ENCODE data around the gene HNRNPA3. TPM values are rescaled to one million over a fixed set of nuclear protein-coding genes. Genes with fewer than 3 reads are reported as not detected.

The HNRNPA3 gene
- total and polyA plus RNA-seq, 2 of the 13 experiments (the other 11 are each of a cell fraction or from before 2014, with no cell fraction given) = 73.3 to 97.7 TPM

DNA sequence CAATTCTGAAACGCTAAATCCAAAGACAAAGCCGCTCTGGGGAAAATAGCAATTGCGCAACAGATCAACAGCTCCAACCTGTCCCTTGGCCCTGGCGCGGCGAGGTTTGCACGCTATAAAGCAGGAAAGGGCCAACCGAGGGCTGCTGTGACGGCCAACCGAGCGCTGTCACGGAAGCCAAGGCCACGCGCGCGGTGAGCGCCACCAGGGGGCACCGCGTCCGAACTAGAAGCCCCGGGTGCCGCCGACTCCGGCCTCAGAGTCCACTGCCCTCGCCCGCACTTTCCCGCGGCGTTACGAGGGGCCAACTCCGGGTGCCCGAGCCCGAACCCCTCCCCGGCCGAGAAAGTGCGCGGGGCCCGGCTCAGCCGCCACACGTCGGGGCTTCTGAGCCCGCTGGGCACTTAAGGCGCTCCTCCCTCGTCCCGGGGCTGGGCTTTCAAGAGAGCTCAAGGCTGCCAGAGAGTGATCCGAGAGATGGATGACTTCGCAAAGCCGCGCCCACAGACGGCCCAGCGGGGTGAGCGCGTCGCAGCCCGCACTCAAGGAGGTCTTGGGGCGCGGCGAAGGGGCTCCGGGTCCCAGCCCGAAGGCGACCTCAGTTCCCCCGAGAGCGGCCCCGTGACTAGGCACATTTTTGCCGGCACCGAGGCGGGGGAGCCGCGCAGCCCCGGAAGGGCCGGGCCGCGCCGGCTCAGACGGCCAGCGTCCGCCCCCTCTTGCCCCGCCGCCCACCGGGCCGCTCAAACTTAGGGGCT, 51.0 kb downstream of the HNRNPA3 start (continued):
- TF ChIP-seq TCF7L2 (IDR thresholded peaks at IDR 0.05; ENCODE audit: low read depth, low read length) = no peak
- TF ChIP-seq SRF (IDR thresholded peaks at IDR 0.05; ENCODE audit: low read depth, low read length) = no peak
- TF ChIP-seq, protein P1, sequence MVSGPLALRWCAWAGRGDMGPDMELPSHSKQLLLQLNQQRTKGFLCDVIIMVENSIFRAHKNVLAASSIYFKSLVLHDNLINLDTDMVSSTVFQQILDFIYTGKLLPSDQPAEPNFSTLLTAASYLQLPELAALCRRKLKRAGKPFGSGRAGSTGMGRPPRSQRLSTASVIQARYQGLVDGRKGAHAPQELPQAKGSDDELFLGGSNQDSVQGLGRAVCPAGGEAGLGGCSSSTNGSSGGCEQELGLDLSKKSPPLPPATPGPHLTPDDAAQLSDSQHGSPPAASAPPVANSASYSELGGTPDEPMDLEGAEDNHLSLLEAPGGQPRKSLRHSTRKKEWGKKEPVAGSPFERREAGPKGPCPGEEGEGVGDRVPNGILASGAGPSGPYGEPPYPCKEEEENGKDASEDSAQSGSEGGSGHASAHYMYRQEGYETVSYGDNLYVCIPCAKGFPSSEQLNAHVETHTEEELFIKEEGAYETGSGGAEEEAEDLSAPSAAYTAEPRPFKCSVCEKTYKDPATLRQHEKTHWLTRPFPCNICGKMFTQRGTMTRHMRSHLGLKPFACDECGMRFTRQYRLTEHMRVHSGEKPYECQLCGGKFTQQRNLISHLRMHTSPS (CRISPR knock-in tag; IDR thresholded peaks at IDR 0.05; ENCODE audit: low read depth) = peak; percentile 90
- TF ChIP-seq, protein P2, sequence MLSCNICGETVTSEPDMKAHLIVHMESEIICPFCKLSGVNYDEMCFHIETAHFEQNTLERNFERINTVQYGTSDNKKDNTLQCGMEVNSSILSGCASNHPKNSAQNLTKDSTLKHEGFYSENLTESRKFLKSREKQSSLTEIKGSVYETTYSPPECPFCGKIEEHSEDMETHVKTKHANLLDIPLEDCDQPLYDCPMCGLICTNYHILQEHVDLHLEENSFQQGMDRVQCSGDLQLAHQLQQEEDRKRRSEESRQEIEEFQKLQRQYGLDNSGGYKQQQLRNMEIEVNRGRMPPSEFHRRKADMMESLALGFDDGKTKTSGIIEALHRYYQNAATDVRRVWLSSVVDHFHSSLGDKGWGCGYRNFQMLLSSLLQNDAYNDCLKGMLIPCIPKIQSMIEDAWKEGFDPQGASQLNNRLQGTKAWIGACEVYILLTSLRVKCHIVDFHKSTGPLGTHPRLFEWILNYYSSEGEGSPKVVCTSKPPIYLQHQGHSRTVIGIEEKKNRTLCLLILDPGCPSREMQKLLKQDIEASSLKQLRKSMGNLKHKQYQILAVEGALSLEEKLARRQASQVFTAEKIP (CRISPR knock-in tag; IDR thresholded peaks at IDR 0.05; ENCODE audit: borderline replicate concordance) = 0 out of 2 replicates have a peak, but pooled peaks have one; percentile 84
- TF ChIP-seq SRSF1 (optimal IDR thresholded peaks at IDR 0.05; ENCODE audit: low read depth, low read length) = peak; percentile 89
- TF ChIP-seq ATAD3A (CRISPR knock-in tag; IDR thresholded peaks at IDR 0.05) = 0 out of 2 replicates have a peak, but pooled peaks have one; percentile 68
- TF ChIP-seq, protein P3, sequence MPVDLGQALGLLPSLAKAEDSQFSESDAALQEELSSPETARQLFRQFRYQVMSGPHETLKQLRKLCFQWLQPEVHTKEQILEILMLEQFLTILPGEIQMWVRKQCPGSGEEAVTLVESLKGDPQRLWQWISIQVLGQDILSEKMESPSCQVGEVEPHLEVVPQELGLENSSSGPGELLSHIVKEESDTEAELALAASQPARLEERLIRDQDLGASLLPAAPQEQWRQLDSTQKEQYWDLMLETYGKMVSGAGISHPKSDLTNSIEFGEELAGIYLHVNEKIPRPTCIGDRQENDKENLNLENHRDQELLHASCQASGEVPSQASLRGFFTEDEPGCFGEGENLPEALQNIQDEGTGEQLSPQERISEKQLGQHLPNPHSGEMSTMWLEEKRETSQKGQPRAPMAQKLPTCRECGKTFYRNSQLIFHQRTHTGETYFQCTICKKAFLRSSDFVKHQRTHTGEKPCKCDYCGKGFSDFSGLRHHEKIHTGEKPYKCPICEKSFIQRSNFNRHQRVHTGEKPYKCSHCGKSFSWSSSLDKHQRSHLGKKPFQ (CRISPR knock-in tag; IDR thresholded peaks at IDR 0.05; ENCODE audit: insufficient replicate concordance) = peak; percentile 68
- peak; percentile 89 for TF ChIP-seq RFXANK (CRISPR knock-in tag; IDR thresholded peaks at IDR 0.05)
- peak; percentile 50; the same call in 1 of the 2 replicates for TF ChIP-seq ZSCAN9 (CRISPR knock-in tag; IDR thresholded peaks at IDR 0.05; ENCODE audit: borderline replicate concordance)
- TF ChIP-seq, protein P4, sequence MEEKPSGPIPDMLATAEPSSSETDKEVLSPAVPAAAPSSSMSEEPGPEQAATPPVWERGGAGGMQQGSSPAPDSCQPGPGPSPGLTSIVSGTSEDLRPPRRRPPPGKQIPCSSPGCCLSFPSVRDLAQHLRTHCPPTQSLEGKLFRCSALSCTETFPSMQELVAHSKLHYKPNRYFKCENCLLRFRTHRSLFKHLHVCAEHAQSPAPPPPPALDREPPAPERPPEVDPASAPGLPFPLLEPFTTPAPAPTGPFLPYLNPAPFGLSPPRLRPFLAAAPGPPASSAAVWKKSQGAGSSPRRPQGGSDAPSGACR (CRISPR knock-in tag; IDR thresholded peaks at IDR 0.05) = peak; percentile 98
- peak; percentile 98 for TF ChIP-seq MEIS1 (CRISPR knock-in tag; IDR thresholded peaks at IDR 0.05; ENCODE audit: borderline replicate concordance)
- no peak; the same call in 1 of the 2 replicates for TF ChIP-seq ISX (CRISPR knock-in tag; conservative IDR thresholded peaks at IDR 0.05)
- TF ChIP-seq MAFK (conservative IDR thresholded peaks at IDR 0.05 in 1 of 2, IDR thresholded peaks at IDR 0.05 in 1 of 2; ENCODE audit: low read length in 2 of 2) = no peak
- peak; percentile 100 for TF ChIP-seq CEBPB (IDR thresholded peaks at IDR 0.05; ENCODE audit: borderline replicate concordance, low read depth, low read length)
- peak; percentile 91; the same call in 1 of the 2 replicates for TF ChIP-seq TMF1 (CRISPR knock-in tag; IDR thresholded peaks at IDR 0.05; ENCODE audit: low read depth)
- no peak for TF ChIP-seq ZNF510 (CRISPR knock-in tag; IDR thresholded peaks at IDR 0.05; ENCODE audit: low read depth)
- peak; percentile 53; the same call in 1 of the 2 replicates for TF ChIP-seq FLYWCH1 (CRISPR knock-in tag; IDR thresholded peaks at IDR 0.05)
- TF ChIP-seq, protein P5, sequence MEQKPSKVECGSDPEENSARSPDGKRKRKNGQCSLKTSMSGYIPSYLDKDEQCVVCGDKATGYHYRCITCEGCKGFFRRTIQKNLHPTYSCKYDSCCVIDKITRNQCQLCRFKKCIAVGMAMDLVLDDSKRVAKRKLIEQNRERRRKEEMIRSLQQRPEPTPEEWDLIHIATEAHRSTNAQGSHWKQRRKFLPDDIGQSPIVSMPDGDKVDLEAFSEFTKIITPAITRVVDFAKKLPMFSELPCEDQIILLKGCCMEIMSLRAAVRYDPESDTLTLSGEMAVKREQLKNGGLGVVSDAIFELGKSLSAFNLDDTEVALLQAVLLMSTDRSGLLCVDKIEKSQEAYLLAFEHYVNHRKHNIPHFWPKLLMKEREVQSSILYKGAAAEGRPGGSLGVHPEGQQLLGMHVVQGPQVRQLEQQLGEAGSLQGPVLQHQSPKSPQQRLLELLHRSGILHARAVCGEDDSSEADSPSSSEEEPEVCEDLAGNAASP (CRISPR knock-in tag; IDR thresholded peaks at IDR 0.05; ENCODE audit: borderline replicate concordance) = peak; percentile 91
- TF ChIP-seq, protein P6, sequence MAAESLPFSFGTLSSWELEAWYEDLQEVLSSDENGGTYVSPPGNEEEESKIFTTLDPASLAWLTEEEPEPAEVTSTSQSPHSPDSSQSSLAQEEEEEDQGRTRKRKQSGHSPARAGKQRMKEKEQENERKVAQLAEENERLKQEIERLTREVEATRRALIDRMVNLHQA (CRISPR knock-in tag; IDR thresholded peaks at IDR 0.05) = peak; percentile 67
- peak; percentile 87; the same call in 1 of the 2 replicates for TF ChIP-seq ZSCAN25 (CRISPR knock-in tag; IDR thresholded peaks at IDR 0.05)
- peak in 1 of 2 experiments; percentile 97; a peak in 2 of 4 replicates for TF ChIP-seq KLF16 (CRISPR knock-in tag; IDR thresholded peaks at IDR 0.05)

Data from HepG2 (cell line).